RCC 7860 (cell line): Measurements from ENCODE around the gene TAF4.
A peak's percentile ranks its signal among the peaks of the same experiment; 100 is the strongest.

Experiments
- DNase-seq: peaks from one replicate; pipeline ENCODE4 v3.0.0-alpha.2; 2015; ENCODE audit warnings: low spot score
- FAIRE-seq: peaks from 2 replicates; lab custom pipeline; 2012; peaks lifted over from hg19 to GRCh38; lab: Jason Lieb, UNC

Gene TAF4

DNA sequence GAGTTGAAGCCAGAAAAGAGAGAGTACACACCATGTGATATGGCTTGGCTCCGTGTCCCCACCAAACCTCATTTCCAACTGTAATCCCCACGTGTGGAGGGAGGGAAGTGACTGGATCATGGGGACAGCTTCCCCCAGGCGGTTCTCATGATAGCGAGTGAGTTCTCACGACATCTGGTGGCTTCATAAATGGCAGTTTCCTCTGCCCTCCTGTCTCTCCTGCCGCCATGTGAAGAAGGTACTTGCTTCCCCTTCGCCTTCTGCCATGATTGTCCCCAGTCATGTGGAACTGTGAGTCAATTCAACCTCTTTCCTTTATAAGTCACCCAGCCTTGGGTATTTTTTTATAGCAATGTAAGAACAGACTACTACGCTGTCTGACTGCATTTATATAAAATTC lies 40.3 kb downstream of the TAF4 start:
- no peak for FAIRE-seq
- no peak for DNase-seq

DNA sequence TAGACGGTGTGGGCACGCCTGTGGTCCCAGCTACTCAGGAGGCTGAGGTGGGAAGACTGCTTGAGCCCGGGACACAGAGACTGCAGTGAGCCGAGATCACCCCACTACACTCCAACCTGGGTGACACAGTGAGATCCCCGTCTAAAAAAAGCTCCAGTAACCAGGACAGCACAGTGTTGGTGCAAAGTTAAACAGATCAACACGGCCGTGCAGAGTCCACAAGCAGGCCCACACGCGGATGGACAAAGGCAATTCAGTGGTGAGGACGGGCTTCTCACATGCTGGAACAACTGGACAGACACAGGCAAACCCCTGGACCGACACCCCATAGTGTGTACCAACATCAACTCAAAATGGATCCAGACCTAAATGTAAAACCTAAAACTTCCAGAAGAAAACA lies 41.7 kb downstream of the TAF4 start:
- FAIRE-seq (no peak), DNase-seq (no peak)

DNA sequence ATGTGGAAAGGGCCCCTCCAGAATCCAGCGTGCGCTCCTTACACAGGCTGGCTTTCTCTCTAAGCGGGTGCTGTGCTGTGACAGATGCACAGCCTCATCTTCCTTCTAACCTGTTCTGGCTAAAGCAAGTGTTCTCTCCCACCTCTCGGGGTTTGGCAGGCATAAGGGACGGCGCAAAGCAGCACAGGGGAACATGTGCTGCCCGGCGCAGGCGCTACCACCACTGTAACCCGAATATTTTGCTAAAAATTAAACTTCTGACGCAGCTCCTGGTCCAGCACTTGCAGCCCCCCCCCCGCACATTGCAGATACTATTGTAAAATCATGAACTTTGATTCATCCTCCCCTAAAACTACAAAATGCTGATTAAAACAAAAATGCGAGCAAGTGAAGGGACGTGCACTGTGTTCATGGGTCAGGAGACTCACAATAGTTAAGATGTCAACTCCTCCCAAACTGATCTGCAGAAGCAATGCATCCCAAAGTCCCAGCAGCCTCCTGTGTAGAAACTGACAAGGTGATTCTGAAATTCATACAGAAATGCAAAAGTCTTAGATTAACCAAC lies 43.0 kb downstream of the TAF4 start:
- no peak for FAIRE-seq
- DNase-seq, result no peak

DNA sequence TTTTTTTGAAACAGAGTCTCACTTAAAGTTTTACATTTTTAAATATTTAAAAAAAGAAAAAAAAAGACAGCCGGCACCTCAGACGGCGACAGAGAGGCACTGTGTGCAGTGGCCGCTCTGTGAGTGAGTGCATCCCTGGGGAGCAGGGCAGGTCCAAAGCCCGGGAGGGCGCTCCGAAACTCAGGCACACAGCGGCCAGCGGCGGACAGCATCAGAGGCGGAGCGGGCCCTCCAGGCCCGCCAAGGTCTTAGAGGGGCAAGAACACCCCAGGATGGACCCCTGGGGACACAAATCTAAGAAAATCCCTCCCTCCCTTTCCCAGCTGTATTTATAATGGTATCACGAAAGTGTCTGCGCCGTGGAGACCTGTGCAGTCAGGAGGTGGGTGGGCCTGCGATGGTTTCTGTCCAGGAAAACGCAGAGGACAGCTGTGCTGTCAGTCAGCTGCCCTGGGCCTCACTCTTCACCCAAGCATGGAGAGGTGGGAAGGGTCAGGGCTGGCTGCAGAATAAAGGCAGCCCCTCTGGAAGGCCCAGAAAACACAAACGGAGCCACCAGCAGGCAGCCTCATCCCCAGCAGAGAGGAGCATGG lies 43.8 kb downstream of the TAF4 start:
- FAIRE-seq, result no peak

DNA sequence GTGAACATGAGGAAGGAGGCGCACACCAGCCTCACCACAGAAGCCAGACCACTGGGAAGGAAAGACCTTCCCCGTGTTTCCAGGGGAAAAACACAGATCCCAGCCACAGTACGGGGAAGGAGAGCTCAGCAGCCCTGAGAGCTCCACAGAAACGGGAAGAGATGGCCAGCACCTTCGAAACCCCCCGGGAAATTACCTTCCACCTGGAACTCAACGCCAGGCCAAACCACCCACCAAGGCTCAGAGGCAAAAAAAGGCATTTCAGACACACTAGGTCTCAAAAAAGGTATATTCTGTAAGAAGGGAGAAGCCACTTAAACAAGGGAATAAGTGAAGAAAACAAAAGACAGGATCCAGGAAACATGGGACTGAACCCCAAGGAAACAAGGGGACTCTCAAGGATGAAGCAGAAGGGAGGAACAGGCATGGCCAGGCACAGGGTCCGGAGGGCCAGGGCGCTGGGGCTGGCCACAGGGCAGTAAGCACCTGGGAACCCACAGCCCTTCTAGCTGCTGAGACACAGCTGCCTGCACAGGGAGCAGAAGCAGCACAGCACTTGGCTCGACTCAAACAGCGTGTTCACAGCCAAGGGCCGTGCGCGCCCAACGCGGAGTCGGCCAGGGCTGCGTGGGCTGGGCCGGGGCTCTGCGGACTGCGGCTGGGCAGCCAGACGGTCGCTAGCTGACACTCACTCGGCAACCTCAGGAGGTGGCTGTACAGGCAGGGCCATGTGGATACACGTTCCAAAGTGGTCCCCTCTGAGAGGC lies 44.6 kb downstream of the TAF4 start:
- DNase-seq, result no peak
- FAIRE-seq, result no peak

More for the DNA sequence above, 43.8 kb downstream of the TAF4 start:
- no peak for DNase-seq

DNA sequence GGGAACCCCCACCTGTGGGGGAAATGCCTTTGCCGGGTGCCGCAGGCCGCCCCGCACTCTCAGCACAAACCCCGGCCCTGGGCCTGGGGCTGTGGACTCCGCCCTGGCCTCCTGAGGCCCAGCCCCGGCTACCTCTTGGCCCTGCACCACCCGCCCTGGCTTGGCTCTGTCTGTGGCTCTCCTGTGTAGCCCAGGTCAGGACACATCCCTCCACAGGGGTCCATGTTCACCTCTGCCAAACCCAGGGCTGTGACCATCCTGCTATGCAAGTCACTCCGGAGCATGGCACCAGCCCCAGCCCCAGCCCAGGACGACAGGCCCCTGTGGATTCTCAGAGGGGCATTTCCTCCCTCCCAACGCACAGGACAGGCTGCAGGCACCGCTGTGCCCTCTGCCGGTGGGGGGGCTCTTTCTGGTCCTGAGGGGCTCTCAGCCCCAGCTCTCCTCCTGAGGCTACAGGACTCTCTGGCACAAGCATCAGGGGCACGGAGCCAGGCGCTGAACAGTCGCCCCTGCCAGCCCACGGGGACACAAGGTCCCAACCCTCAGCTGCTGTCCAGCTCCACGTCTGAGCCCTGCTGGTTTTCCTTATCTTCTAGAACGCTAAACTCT lies 45.7 kb downstream of the TAF4 start:
- DNase-seq, result no peak
- FAIRE-seq, result no peak

DNA sequence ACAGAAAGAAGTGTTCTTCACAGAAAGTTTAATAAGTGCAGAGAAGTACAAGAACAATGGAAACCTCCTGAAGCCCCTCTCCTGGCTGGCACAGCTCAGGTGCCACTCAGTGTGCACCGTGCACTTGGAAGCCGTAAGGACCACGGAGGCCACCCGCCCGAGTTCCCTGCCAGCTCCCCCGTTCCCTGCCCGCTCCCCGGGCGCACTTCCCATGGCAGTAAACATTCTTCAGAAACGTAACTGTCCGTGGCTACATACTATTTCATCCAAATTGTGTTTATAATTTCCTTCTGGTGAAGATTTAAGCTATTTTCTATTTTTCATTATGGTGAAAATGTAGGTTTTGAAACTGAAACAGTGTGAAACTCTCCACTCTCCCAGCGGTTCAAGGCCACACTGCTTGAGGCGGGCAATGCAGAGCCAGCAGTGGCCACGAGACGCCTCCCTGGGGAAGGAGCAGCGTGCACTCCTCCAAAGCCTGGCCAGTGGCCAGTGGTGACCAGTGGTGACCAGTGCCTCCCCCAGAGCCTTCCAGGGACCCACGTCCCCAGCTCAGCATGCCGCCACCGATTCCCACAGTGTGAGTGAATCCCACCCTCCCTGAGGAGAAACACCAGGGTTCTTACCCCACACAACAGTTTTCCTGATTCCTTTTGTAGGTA lies 46.4 kb downstream of the TAF4 start:
- DNase-seq (no peak), FAIRE-seq (no peak)

DNA sequence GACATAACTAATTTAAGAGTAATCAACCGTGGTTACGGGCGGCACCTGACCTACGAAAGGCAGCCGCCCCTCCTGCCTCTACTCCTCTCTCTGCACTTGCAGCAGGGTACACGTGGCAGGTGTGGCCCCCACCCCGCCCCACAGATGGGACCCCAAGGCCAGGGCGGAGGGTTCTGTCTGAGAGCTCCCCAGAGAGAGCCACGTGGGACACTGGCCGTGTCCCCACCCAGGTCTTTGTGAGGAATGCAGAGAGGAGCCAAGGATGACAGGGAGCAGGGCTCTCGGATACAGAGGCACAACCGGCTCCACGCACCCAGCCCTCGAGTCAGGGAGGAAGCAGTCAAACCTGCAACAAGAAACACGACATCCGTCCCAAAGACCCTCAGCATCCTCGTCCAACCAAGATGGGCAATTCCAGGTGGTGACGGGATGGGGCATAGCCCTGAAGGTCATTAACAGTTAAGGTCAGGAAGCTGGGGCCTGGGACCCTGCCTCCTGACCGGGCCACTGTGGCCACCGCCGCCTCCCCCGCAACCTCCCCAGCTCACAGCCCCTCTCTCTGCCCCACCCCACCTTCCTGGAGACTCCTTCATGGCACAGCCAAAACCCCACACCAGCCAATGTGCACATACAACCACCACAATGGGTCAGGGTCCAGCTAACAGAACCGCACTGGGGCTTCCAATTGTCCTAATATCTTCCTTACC lies 47.1 kb downstream of the TAF4 start:
- FAIRE-seq (no peak), DNase-seq (no peak)

DNA sequence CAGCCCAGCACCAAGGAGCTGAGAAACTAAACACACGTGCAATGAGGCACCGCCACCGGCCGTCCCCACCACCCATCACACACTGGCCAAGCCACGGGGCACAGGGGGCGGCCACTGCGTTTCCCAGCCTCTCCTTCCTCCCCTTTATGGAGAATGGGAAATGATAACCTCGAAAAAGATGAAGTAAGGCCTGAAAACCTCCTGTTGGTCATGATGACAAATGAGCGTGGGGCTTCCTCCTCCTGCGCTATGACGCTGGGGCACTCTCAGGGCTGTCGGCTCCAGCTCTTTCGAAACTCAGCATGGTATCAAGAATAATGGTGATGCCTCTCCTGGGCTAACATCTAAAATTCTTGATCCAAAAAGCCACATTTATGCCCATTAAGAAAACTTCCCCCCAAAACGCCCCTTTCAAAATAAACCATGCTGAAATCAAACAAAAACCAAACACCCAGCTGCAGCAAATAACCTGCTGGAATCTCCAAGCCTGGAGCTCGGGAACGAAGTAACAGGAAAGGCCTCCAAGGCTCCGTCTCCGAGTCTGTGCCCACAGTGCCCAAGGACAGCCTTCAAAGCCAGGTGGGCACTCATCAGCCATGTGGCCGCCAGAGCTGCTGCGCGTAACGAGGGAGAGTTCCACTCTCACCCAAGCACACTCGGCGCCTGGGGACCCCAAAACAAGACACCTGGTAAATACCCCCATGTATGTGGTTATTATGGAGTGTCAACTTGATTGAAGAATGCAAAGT lies 50.0 kb downstream of the TAF4 start:
- no peak for FAIRE-seq
- no peak for DNase-seq

DNA sequence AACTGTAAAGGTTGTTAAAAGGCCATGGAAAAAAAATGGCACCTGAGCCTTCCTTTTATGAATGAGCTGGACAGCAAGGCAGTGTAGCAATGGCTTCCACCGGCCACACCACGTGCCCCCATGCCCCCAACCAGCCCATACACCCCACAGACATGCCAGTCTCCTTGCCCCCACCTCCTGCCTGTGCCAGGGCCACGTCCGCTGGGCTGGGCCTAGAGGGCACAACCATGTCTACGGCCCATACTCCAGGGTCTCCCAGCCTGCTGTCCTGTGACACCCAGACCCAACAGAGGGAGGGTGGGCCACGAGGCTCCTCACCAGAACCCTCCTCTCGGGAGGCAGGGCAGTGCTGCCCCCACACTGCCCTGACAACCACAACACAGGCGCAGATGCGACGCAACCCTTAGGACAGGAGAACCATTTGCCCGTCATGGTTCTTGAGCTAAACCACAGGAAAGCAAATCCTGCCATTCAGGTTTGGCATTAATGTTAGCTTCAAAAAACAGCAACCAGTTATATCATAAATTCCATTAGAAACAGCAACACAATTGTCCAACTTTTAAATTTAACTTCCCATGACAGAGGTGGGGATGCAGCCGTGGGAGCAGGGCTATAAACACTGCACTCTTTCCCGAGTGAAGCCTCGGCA lies 50.7 kb downstream of the TAF4 start:
- DNase-seq (no peak), FAIRE-seq (no peak)

DNA sequence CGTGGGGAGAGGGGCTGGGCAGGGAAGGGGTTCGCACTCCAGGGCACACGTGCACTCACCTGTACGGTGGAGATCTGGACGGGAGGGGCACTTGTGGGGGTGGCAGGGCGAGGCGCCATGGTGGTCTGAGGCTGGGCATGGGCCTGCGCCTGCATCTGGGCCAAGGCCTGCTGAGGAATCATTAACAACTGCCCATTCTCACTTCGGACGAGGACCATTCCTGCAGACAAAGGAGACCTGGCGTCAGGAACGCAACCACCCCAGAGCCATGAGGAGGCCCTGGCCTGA lies 51.2 kb downstream of the TAF4 start:
- DNase-seq (no peak), FAIRE-seq (no peak)

DNA sequence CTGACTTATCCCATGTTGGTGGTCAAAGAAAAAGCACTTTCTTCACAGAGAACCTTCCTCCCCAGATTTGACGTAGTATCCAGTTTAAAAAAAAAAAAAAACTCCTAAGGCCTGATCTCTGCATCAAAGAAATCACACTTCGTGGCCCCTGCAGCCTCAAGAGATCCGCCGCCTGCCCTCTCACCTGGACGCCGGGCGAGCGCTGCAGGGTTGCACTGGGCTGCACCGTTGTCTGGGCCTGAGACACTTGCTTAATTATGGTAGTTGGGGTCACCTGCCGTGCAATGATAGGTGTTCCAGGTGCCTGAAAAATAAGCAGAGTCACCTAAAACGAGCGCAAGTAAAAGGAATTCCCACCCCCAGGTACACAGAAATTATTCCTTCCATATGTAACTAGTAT lies 53.0 kb downstream of the TAF4 start:
- no peak for DNase-seq
- FAIRE-seq, result no peak

DNA sequence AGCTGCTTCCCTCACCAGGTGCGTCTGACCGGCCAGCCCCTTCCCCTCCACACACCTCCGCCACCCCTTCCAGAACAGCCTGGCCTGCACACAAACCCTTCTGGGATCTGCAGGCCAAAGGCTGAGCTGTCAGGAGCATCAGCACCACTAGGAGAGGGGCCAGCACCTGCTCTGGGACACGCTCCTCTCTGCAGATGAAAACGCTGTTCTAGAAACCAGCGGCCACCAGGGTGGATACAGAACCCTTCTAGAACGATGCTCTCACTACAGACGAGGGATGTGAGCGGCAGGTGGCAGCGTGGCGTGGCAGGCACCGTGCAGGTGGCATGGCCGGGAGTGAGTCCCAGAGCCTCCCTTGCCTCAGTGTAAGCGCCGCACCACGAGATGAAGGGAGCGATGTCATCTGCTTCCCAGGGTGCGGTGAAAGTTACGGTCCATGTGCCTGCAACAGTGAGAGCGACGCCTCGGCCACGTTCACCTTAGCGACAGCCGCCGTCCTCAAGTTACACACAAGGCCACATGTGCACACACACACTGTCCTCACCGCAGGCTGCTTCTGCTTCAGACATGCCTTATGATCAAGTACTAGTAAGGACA lies 53.6 kb downstream of the TAF4 start:
- FAIRE-seq (no peak), DNase-seq (no peak)

DNA sequence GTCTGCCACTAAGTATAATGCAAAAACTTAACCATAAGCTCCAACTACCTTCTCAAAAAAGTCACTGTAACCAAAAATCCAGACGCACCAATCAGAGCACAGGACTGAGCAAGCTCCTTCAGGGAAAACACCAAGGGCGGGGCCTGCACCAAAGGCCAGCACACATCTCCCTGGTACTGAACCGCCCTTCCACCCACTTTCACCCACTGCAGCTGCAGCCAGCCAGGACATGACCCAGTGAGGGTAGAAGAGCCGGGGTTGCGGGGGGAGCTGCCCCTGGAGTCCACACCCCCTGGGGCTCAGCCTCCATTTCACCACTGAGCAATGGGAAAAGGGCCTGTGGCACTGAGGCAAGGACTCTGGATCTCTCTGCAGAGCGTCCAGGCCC lies 54.3 kb downstream of the TAF4 start:
- DNase-seq (no peak), FAIRE-seq (no peak)

DNA sequence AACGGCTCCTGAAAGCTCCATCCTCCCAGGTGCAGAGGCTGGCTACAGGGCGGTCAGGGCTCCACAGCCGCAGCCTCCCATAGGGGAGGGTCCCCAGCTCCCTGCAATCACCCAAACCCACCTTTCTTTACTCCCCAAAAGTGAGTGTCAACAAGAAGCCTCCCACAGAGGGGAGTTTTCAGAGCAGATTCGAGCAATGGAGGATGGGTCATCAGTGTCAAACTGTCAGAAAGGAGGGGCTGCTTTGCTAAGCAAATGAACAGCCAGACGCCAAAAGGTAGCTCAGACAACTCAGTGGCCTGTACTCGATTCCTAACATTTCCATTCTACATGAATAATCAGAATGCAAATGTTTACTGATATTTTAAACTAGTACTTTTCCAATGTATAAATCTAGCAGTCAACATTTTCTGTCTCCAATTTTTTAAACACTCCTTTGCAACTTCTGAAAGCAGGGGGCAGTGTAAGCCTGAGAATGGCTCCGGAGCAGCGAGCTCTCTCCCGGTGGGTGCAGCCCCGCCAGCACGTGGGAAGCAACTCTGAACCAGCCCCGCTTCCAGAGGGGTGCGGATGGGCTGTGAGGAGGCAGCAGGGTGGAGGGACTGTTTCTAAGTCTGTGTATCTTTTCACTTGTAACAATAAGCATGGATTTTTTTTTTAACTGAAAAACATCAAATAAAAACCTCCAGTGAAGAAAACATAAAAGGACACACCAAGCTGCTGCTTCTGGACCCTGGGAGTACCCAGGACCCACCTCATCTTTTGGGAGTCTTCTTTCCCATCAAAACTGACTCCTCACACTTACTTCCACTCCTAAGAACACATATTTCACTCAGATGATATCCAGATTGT lies 54.9 kb downstream of the TAF4 start:
- peak; percentile 36 for DNase-seq
- FAIRE-seq, result no peak

DNA sequence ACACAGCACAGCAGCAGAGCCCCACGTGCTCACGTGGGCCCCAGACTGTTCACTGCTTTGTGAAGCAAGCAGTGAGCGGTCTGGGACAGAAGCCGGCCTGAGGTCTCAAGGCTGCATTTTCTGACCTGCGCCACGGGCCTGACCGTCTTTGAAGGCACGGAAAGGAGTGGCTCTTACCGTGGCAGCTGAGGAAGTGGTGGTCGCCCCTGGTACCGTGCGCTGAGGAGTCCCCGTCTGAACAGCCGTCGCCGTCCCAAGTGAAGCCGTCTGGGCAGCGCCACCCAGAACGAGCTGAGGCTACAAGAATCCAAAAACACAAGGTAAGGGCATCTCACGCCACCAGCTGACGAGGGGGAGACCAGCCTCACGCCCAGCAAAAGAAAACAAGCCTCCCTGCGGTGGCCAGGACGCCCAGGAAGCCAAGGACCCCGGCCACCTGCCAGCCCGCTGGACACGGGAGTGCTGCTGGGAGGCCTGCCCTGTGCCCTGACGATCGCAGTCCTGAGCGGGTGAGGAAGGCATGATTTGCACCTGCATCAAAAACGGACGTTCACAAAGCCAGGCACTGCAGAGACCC lies 55.7 kb downstream of the TAF4 start:
- FAIRE-seq (no peak), DNase-seq (no peak)

DNA sequence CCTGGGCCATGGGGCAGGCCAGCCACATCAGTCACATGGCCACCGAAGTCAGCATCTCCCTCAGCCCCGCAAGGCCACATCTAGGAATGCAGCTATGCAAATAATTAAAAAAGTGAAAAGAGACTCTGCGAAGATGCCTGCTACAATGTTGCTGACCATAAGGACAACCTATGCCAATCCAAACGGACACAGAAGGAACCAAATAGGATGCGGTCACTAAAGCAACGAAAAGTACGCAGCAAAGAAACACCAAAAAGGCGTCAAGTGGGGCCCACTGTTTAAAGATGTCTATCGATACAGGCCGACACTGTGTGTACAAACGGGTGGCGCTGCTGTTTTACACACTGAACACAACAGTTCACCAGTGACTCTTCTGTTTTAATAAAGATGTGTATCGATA lies 56.4 kb downstream of the TAF4 start:
- DNase-seq (no peak), FAIRE-seq (no peak)

DNA sequence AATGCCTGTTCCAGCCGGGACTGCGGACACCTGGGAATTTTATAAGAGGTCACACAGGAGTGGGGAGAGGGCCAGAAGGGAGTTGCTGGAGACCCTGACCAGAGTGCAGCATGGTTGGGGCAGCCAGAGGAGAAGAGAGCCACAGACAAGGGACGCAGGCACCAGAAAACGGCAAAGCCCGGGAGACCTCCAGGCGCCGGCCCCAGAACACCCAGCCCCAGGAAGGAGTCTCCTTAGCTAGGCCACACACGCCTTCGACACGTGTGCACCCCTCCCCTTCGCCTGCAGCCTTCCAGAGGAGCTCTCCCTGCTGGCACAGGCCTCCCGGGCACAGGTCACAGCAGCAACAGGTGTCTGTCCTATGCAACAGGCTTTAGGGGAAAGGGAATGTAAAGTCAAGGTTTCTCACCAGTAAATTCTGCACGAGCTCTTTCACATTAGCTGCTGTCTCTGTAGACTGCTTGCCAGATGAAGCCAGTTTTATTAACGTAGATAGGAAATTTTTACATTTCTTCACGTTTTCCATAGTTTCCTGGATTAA lies 57.0 kb downstream of the TAF4 start:
- DNase-seq, result no peak
- FAIRE-seq, result no peak
